KMS-11 (cell line): ENCODE results near the gene ASIC2.

ENCODE experiments used
- H2AFZ ChIP-seq: fragments of 200-600 bp; sonication (generic); 2 replicates; pipeline ENCODE4 v1.6.1; 2016; ENCODE audit warnings: antibody characterized with exemption, mixed run types, low read depth
- H3K27ac ChIP-seq: fragments of 200-600 bp; sonication (generic); 2 replicates; pipeline ENCODE4 v1.6.1; 2016; ENCODE audit warnings: mild to moderate bottlenecking, mixed run types
- H3K27me3 ChIP-seq: fragments of 200-600 bp; sonication (generic); 2 replicates; pipeline ENCODE4 v1.6.1; 2017; ENCODE audit warnings: mild to moderate bottlenecking, low read depth, mixed run types, moderate library complexity; ENCODE audit not compliant: insufficient read depth
- H3K36me3 ChIP-seq: fragments of 200-600 bp; sonication (generic); 2 replicates; pipeline ENCODE4 v1.6.1; 2017; ENCODE audit warnings: mild to moderate bottlenecking, mixed run types; ENCODE audit not compliant: insufficient read depth
- H3K4me1 ChIP-seq: fragments of 200-600 bp; sonication (generic); 2 replicates; pipeline ENCODE4 v1.6.1; 2016; ENCODE audit warnings: mild to moderate bottlenecking, low read depth, mixed run types; ENCODE audit not compliant: poor library complexity, severe bottlenecking
- H3K4me2 ChIP-seq: fragments of 200-600 bp; sonication (generic); 2 replicates; pipeline ENCODE4 v1.7.0; 2016; ENCODE audit warnings: mild to moderate bottlenecking, mixed run types
- H3K4me3 ChIP-seq: fragments of 200-600 bp; sonication (generic); IDR thresholded peaks from 2 replicates; pipeline ENCODE4 v1.6.1; 2017; ENCODE audit warnings: low read depth, low read length, mixed read lengths; ENCODE audit not compliant: insufficient read depth
- H3K79me2 ChIP-seq: fragments of 200-600 bp; sonication (generic); 2 replicates; pipeline ENCODE4 v1.6.1; 2016; ENCODE audit warnings: low read depth, mixed run types; ENCODE audit not compliant: insufficient read depth
- H3K9ac ChIP-seq: fragments of 200-600 bp; sonication (generic); 2 replicates; pipeline ENCODE4 v1.6.1; 2016; ENCODE audit warnings: mild to moderate bottlenecking, mixed run types
- H4K20me1 ChIP-seq: fragments of 200-600 bp; sonication (generic); 2 replicates; pipeline ENCODE4 v1.6.1; 2016; ENCODE audit warnings: mild to moderate bottlenecking, mixed run types; ENCODE audit not compliant: insufficient read depth
- TF ChIP-seq, protein P1 (sequence below): fragments of 200-600 bp; sonication (generic); conservative IDR thresholded peaks from 2 replicates; pipeline ENCODE4 v1.6.1; 2017; ENCODE audit warnings: low read depth, mild to moderate bottlenecking, antibody characterized with exemption, low read length, moderate library complexity, mixed read lengths

The ASIC2 gene

DNA sequence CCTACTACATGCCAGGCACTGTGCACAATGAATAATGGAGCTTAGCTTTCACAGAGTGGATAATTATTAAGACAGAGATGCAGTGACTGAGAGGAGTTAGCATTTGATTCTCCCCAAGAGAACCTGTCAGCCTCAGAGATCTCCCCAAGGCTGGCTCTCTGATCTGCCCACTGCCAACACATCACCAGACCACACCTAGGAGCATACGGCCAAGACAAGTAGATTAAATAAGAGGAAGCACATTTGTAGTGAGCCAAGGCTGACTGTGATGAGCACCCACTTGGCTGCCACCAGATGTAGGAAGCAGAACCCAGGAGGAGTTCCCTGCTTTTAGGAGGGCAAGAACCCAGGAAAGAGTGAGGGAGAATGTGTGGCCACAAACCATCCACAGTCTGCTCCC lies 171.3 kb downstream of the ASIC2 start:
- Histone ChIP-seq H3K79me2 (no peaks in the 10 kb centered on the region), H3K27me3 (no peaks in the 10 kb centered on the region), H3K9ac (no peak overlapping the region), H3K4me1 (no peaks in the 10 kb centered on the region), H4K20me1 (no peaks in the 10 kb centered on the region), H3K4me2 (no peak overlapping the region), H3K36me3 (no peaks in the 10 kb centered on the region), H3K4me3 (no peak overlapping the region), H2AFZ (no peak overlapping the region), H3K27ac (no peak overlapping the region)
- TF ChIP-seq, protein P1, sequence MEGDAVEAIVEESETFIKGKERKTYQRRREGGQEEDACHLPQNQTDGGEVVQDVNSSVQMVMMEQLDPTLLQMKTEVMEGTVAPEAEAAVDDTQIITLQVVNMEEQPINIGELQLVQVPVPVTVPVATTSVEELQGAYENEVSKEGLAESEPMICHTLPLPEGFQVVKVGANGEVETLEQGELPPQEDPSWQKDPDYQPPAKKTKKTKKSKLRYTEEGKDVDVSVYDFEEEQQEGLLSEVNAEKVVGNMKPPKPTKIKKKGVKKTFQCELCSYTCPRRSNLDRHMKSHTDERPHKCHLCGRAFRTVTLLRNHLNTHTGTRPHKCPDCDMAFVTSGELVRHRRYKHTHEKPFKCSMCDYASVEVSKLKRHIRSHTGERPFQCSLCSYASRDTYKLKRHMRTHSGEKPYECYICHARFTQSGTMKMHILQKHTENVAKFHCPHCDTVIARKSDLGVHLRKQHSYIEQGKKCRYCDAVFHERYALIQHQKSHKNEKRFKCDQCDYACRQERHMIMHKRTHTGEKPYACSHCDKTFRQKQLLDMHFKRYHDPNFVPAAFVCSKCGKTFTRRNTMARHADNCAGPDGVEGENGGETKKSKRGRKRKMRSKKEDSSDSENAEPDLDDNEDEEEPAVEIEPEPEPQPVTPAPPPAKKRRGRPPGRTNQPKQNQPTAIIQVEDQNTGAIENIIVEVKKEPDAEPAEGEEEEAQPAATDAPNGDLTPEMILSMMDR = no peak

DNA sequence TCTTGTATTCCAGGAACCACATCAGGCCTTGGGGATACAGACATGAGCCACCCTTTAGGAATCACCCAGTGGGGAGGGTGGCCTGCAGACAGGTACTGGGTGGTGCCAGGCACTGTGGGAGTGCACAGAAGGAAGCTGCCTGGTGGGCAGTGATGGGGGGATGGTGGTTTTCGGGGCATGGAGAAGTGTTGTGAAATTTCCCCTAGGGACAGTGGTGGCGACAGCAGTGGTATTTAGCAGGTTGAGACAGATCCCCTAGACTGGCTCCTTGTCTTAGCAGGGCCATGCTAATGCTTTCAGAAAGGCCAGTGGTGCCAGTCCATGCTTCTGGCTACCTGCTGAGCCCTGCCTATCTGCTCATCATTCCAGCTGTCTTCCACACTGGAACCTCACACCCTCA lies 171.8 kb downstream of the ASIC2 start:
- TF ChIP-seq, protein P1 = no peak
- Histone ChIP-seq H3K79me2 (no peaks in the 10 kb centered on the region), H3K4me3 (no peak overlapping the region), H3K27ac (no peak overlapping the region), H3K9ac (no peak overlapping the region), H3K27me3 (no peaks in the 10 kb centered on the region), H4K20me1 (no peaks in the 10 kb centered on the region), H3K4me1 (no peaks in the 10 kb centered on the region), H2AFZ (no peak overlapping the region), H3K4me2 (no peak overlapping the region), H3K36me3 (no peaks in the 10 kb centered on the region)

DNA sequence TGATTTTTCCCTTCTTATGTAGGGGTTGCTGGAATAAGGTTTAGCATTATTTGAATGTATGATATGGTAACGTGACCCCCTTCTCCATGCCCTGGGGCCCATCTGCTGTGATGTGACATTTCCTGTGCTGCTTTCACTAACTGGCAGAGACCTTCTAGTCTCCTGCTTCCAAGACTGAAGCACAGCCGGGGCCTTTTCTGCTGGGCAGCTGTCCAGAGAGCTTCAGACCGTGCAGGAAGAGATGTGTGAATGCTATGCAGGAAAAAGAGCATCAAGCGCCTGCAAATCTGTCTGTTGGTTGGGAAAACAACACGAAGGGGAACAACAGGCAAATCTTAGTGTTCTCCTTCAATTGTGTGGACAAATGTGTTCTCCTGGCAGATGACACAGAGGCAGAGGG lies 173.0 kb downstream of the ASIC2 start:
- H3K4me2 ChIP-seq = no peak overlapping the region
- H3K27ac ChIP-seq = no peak overlapping the region

DNA sequence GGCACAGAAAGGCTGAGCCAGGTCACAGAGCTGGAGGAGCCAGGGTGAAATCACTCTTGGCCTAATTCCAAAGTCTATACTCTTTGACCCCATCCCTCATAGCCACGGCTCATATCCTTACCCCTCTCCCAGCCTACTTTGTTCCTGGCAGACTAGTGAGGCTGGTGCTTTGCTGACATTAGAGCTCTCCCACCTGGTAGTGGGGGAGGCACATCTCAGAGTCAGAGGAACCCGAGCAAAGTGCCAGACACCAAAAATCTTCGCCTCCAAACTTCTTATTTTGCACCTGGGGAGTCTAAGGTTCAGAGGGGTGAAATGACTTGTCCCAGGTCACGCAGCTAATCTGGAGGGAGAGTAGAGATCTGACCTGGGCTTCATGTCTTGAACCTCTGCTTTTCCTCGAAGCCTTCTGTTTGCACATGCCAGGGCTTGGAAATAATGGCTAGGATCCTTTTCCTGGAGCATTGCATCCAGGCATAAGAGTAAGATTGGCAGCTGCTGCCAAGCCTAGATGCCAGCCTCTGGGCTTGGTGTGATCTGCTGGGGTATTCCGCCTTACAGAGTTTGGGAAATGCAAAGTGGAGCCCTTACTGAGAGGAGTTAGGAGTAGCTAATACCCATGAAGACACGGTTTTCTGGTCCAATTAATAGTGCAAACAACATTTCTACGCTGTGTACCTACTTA lies 174.6 kb downstream of the ASIC2 start:
- H3K27ac ChIP-seq = no peak overlapping the region
- no peak overlapping the region for H2AFZ ChIP-seq

More for the DNA sequence above, 173.0 kb downstream of the ASIC2 start:
- no peak overlapping the region for H3K4me3 ChIP-seq
- H3K9ac ChIP-seq = no peak overlapping the region
- H4K20me1 ChIP-seq = no peaks in the 10 kb centered on the region
- H3K27me3 ChIP-seq = no peaks in the 10 kb centered on the region
- no peaks in the 10 kb centered on the region for H3K4me1 ChIP-seq
- H2AFZ ChIP-seq = no peak overlapping the region
- no peaks in the 10 kb centered on the region for H3K79me2 ChIP-seq
- H3K36me3 ChIP-seq = no peaks in the 10 kb centered on the region
- TF ChIP-seq, protein P1 = no peak

More for the DNA sequence above, 174.6 kb downstream of the ASIC2 start:
- H4K20me1 ChIP-seq = no peaks in the 10 kb centered on the region
- no peak overlapping the region for H3K4me3 ChIP-seq
- H3K27me3 ChIP-seq = no peaks in the 10 kb centered on the region
- no peak overlapping the region for H3K4me2 ChIP-seq
- H3K4me1 ChIP-seq = no peaks in the 10 kb centered on the region
- no peaks in the 10 kb centered on the region for H3K79me2 ChIP-seq
- TF ChIP-seq, protein P1 = no peak
- no peaks in the 10 kb centered on the region for H3K36me3 ChIP-seq
- H3K9ac ChIP-seq = no peak overlapping the region
